Karpas-422 (cell line): ENCODE data around the gene SFI1. TPM values are rescaled to one million over a fixed set of nuclear protein-coding genes. Genes with fewer than 3 reads are reported as not detected.

ENCODE experiments used
- DNase-seq: peaks from one replicate; pipeline ENCODE4 v3.0.0-alpha.2; 2015
- H2AFZ ChIP-seq: fragments of 200-600 bp; sonication (generic); 2 replicates; pipeline ENCODE4 v1.6.1; 2014; ENCODE audit warnings: antibody characterized with exemption, low read length, mixed read lengths
- H3K27ac ChIP-seq: fragments of 200-600 bp; sonication (generic); 2 replicates; pipeline ENCODE4 v1.5.1; 2014; ENCODE audit warnings: mild to moderate bottlenecking, low read length, moderate library complexity
- H3K27me3 ChIP-seq: fragments of 200-600 bp; sonication (generic); 2 replicates; pipeline ENCODE4 v1.6.1; 2014; ENCODE audit warnings: low read length, mixed read lengths
- H3K36me3 ChIP-seq: fragments of 200-600 bp; sonication (generic); 2 replicates; pipeline ENCODE4 v1.6.1; 2014; ENCODE audit warnings: low read length, mixed read lengths; ENCODE audit not compliant: insufficient read depth
- H3K4me1 ChIP-seq: fragments of 200-600 bp; sonication (generic); 2 replicates; pipeline ENCODE4 v1.6.1; 2014; ENCODE audit warnings: mild to moderate bottlenecking, low read length, mixed read lengths
- H3K4me2 ChIP-seq: fragments of 200-600 bp; sonication (generic); 2 replicates; pipeline ENCODE4 v1.6.1; 2014; ENCODE audit warnings: low read length, low read depth, mild to moderate bottlenecking; ENCODE audit not compliant: poor library complexity, severe bottlenecking
- H3K4me3 ChIP-seq: fragments of 200-600 bp; sonication (generic); 2 replicates; pipeline ENCODE4 v1.5.1; 2014; ENCODE audit warnings: mild to moderate bottlenecking, antibody characterized with exemption, low read length, mixed read lengths
- H3K79me2 ChIP-seq: fragments of 200-600 bp; sonication (generic); 2 replicates; pipeline ENCODE4 v1.6.1; 2014; ENCODE audit warnings: mild to moderate bottlenecking, low read length, mixed read lengths
- H3K9ac ChIP-seq: fragments of 200-600 bp; sonication (generic); 2 replicates; pipeline ENCODE4 v1.6.0; 2014; ENCODE audit warnings: low read length
- H3K9me2 ChIP-seq: fragments of 200-600 bp; sonication (generic), shearing (Covaris generic); replicated peaks from 2 replicates; pipeline ENCODE4 v1.6.0; 2014; ENCODE audit warnings: mild to moderate bottlenecking, low read length, moderate library complexity; ENCODE audit not compliant: insufficient read depth
- H3K9me3 ChIP-seq: fragments of 300-700, 200-600 bp; sonication (generic); 2 replicates; pipeline ENCODE4 v1.6.1; 2014; ENCODE audit warnings: low read length, mixed read lengths
- H4K20me1 ChIP-seq: fragments of 200-600 bp; sonication (generic); 2 replicates; pipeline ENCODE4 v1.6.1; 2014; ENCODE audit warnings: mild to moderate bottlenecking, antibody characterized with exemption, low read length, low read depth; ENCODE audit not compliant: insufficient read depth
- total RNA-seq: library from RNA; depleted of rRNA; stranded (reverse); fragments of >200 nt; shearing (Covaris generic); gene quantifications from 2 replicates; pipeline ENCODE4 v1.2.3, GENCODE V29; 2014; ENCODE audit warnings: low replicate concordance

The SFI1 gene
- total RNA-seq, 1 experiment from 2014 or later = 43.2 TPM

GRCh38 chr22:31561970-31562369 is 65.6 kb downstream of the SFI1 start:
- H4K20me1 ChIP-seq = no peaks in the 10 kb centered on the region
- no peak for DNase-seq
- H3K4me3 ChIP-seq = no peak overlapping the region
- H3K79me2 ChIP-seq = peaks cover 5% of the 10 kb centered on the region
- peaks cover 25% of the 10 kb centered on the region for H3K36me3 ChIP-seq
- H3K9me2 ChIP-seq = no peaks in the 10 kb centered on the region
- no peaks in the 10 kb centered on the region for H3K27me3 ChIP-seq
- no peak overlapping the region for H3K4me2 ChIP-seq
- H3K27ac ChIP-seq = no peak overlapping the region
- no peaks in the 10 kb centered on the region for H3K9me3 ChIP-seq
- no peak overlapping the region for H3K9ac ChIP-seq
- H3K4me1 ChIP-seq = no peaks in the 10 kb centered on the region
- no peak overlapping the region for H2AFZ ChIP-seq

DNA sequence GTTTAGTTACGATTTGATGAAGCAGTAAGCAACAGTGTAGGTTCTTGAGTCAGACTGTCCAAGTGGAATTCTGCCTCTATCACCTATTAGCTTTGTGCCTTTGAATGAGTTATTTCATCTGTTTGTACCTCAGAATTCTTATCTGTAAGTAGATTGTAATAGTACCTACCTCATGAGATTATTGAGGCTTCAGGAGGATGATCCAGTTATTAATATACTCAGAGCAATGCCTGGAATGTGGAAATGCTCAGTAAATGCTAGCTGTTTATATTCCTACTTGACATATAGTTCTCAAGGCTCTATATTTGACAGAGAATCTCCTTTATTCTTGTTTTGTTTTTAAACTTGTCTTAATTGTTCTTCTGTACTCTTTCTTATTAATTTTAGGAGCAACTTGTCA is 70.1 kb downstream of the SFI1 start:
- no peaks in the 10 kb centered on the region for H3K9me3 ChIP-seq
- no peaks in the 10 kb centered on the region for H3K9me2 ChIP-seq
- H3K36me3 ChIP-seq = peaks cover 18% of the 10 kb centered on the region
- no peaks in the 10 kb centered on the region for H4K20me1 ChIP-seq
- no peak overlapping the region for H3K27ac ChIP-seq
- peaks cover 6% of the 10 kb centered on the region; the same call in 1 of the 2 replicates for H3K79me2 ChIP-seq
- DNase-seq = no peak
- H3K27me3 ChIP-seq = no peaks in the 10 kb centered on the region
- H3K4me3 ChIP-seq = no peak overlapping the region
- H3K4me2 ChIP-seq = no peak overlapping the region
- no peak overlapping the region for H3K9ac ChIP-seq
- H3K4me1 ChIP-seq = no peaks in the 10 kb centered on the region
- no peak overlapping the region for H2AFZ ChIP-seq

- Histone ChIP-seq H3K4me1 (no peaks in the 10 kb centered on the region), H4K20me1 (no peaks in the 10 kb centered on the region), H3K9ac (no peak overlapping the region), H2AFZ (no peak overlapping the region), H3K9me3 (no peaks in the 10 kb centered on the region), H3K79me2 (peaks cover 6% of the 10 kb centered on the region; the same call in 1 of the 2 replicates), H3K36me3 (peaks cover 13% of the 10 kb centered on the region), H3K4me2 (no peak overlapping the region), H3K27ac (no peak overlapping the region), H3K9me2 (no peaks in the 10 kb centered on the region), H3K4me3 (no peak overlapping the region), H3K27me3 (no peaks in the 10 kb centered on the region)
- no peak for DNase-seq
Measured at GRCh38 chr22:31567196-31567595, 70.9 kb downstream of the SFI1 start.

DNA sequence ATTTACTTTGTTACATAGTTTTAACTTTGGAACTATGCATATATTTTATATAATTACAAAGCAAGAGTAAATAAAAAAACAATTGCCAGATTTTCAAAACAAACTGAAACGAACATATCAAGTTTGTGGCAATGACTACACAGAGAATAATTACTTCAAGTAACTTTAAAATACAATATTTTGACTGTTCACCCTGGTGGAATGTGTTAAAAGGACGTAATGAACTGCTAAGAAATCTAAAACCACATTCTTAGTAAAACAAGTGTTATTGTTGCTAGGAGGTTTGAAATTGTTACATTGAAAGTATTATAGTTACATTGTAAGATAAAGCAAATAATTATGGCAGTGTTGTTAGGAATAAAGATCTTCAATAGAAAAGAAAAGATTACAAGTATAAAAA is 71.4 kb downstream of the SFI1 start:
- Histone ChIP-seq H3K27me3 (no peaks in the 10 kb centered on the region), H3K9me3 (no peaks in the 10 kb centered on the region), H3K4me2 (no peak overlapping the region), H4K20me1 (no peaks in the 10 kb centered on the region), H3K4me3 (no peak overlapping the region), H3K79me2 (peaks cover 6% of the 10 kb centered on the region; the same call in 1 of the 2 replicates), H3K36me3 (peaks cover 11% of the 10 kb centered on the region), H3K4me1 (no peaks in the 10 kb centered on the region), H2AFZ (no peak overlapping the region), H3K27ac (no peak overlapping the region), H3K9ac (no peak overlapping the region), H3K9me2 (no peaks in the 10 kb centered on the region)
- no peak for DNase-seq

GRCh38 chr22:31569126-31569525 is 72.8 kb downstream of the SFI1 start:
- Histone ChIP-seq H2AFZ (no peak overlapping the region), H3K36me3 (peaks cover 14% of the 10 kb centered on the region; the same call in 1 of the 2 replicates), H4K20me1 (no peaks in the 10 kb centered on the region), H3K79me2 (peaks cover 2% of the 10 kb centered on the region; the same call in 1 of the 2 replicates), H3K4me2 (no peak overlapping the region), H3K9ac (no peak overlapping the region), H3K27me3 (no peaks in the 10 kb centered on the region), H3K4me3 (no peak overlapping the region), H3K9me3 (no peaks in the 10 kb centered on the region), H3K27ac (peak overlapping the region; percentile 15; the same call in 1 of the 2 replicates), H3K9me2 (no peaks in the 10 kb centered on the region), H3K4me1 (no peaks in the 10 kb centered on the region)
- DNase-seq = no peak

DNA sequence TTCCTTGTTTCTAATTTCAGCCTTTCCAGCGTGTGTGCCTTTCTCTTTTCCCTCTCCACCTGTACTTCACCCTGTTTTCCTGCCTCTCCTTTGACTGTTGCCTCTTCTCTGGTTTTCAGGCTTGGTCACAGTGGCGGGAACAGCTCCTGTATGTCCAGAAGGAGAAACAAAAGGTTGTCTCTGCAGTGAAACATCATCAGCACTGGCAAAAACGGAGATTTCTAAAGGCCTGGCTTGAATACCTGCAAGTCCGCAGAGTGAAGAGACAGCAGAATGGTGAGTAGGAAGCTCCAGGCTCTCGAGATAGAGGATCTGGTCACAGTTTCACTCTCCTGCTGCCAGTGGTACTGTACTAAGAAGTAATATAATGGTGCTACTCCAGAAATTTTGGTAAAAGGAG is 76.6 kb downstream of the SFI1 start:
- H3K36me3 ChIP-seq = peaks cover 22% of the 10 kb centered on the region; the same call in 1 of the 2 replicates
- no peak overlapping the region for H3K4me2 ChIP-seq

DNA sequence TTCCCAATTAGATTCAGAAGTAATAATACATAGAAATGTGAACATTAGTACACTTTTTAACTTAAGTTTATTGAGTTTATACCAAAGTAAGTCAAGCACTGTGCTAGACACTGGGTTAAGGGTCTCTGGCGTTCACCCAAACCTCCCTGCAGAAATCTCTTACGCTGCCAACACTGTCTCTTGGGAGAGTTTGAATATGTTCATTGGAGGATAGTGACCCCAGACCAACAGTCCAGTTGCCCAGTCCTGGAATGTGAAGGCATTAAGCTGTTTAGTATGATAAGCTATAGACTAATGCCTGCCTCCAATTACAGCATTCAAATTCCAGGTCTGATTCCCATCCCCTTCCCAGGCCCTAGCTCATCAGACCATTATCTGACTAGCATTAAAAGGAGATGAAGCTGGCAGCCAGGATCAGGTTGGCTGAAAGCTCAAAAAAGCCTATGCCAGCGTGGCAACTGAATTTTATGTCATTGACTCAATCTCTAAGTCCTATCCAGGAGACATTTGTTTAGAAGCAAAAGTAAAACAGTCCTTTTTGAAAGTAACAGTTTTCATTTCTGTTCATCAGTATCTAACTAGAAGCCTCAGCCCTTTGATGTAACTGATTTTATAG is 77.8 kb downstream of the SFI1 start:
- no peak overlapping the region for H3K9ac ChIP-seq
- no peaks in the 10 kb centered on the region for H3K27me3 ChIP-seq
- H3K4me3 ChIP-seq = no peak overlapping the region
- H3K4me1 ChIP-seq = no peaks in the 10 kb centered on the region
- no peak overlapping the region for H3K4me2 ChIP-seq
- DNase-seq = no peak
- H3K9me2 ChIP-seq = no peaks in the 10 kb centered on the region
- H3K9me3 ChIP-seq = no peaks in the 10 kb centered on the region
- no peak overlapping the region for H3K27ac ChIP-seq
- no peaks in the 10 kb centered on the region; the same call in 1 of the 2 replicates for H3K79me2 ChIP-seq
- peaks cover 19% of the 10 kb centered on the region; the same call in 1 of the 2 replicates for H3K36me3 ChIP-seq
- H4K20me1 ChIP-seq = no peaks in the 10 kb centered on the region
- no peak overlapping the region for H2AFZ ChIP-seq

More for the DNA sequence above, 76.6 kb downstream of the SFI1 start:
- no peaks in the 10 kb centered on the region for H3K4me1 ChIP-seq
- H3K9me3 ChIP-seq = no peaks in the 10 kb centered on the region
- H3K9ac ChIP-seq = no peak overlapping the region
- H3K9me2 ChIP-seq = no peaks in the 10 kb centered on the region
- no peaks in the 10 kb centered on the region for H4K20me1 ChIP-seq
- no peaks in the 10 kb centered on the region for H3K27me3 ChIP-seq
- H3K27ac ChIP-seq = no peak overlapping the region
- H2AFZ ChIP-seq = no peak overlapping the region
- DNase-seq = no peak
- no peak overlapping the region for H3K4me3 ChIP-seq
- H3K79me2 ChIP-seq = peaks cover 2% of the 10 kb centered on the region; the same call in 1 of the 2 replicates

GRCh38 chr22:31575190-31575589 is 78.9 kb downstream of the SFI1 start:
- no peaks in the 10 kb centered on the region for H3K27me3 ChIP-seq
- peaks cover 15% of the 10 kb centered on the region; the same call in 1 of the 2 replicates for H3K36me3 ChIP-seq
- H3K27ac ChIP-seq = no peak overlapping the region
- no peak overlapping the region for H3K4me3 ChIP-seq
- H3K79me2 ChIP-seq = no peaks in the 10 kb centered on the region
- H3K4me2 ChIP-seq = no peak overlapping the region
- no peak overlapping the region for H3K9ac ChIP-seq
- DNase-seq = no peak
- H4K20me1 ChIP-seq = no peaks in the 10 kb centered on the region
- no peaks in the 10 kb centered on the region for H3K4me1 ChIP-seq
- no peaks in the 10 kb centered on the region for H3K9me3 ChIP-seq
- H2AFZ ChIP-seq = no peak overlapping the region
- no peaks in the 10 kb centered on the region for H3K9me2 ChIP-seq
